Brain microvascular endothelial cell (primary cell): Measurements from ENCODE around the gene SLIT2.

ENCODE experiments used
- DNase-seq: peaks from one replicate; pipeline ENCODE4 v3.0.0-alpha.2; 2020
- H3K27ac ChIP-seq: fragments of 250-450 bp; sonication (Bioruptor Pico); 2 replicates; pipeline ENCODE4 v1.5.1; 2020; ENCODE audit warnings: mild to moderate bottlenecking, moderate library complexity
- H3K27me3 ChIP-seq: fragments of 250-450 bp; sonication (Bioruptor Pico); replicated peaks from 2 replicates; pipeline ENCODE4 v1.5.1; 2020; ENCODE audit warnings: mild to moderate bottlenecking
- H3K36me3 ChIP-seq: fragments of 250-450 bp; sonication (Bioruptor Pico); replicated peaks from 2 replicates; pipeline ENCODE4 v1.5.1; 2020; ENCODE audit warnings: mild to moderate bottlenecking
- H3K4me3 ChIP-seq: 2 replicates; pipeline ENCODE4 v1.5.1; 2011; ENCODE audit warnings: low read depth, mild to moderate bottlenecking, control low read depth, low read length, moderate library complexity
- CTCF ChIP-seq: IDR thresholded peaks from 2 replicates; pipeline ENCODE4 v1.5.1; 2011; ENCODE audit warnings: low read depth, mild to moderate bottlenecking, moderate library complexity, low read length, control low read depth, inconsistent platforms; ENCODE audit errors: missing control alignments
- in situ Hi-C: cut with HindIII; loops from 2 replicates; pipeline ENCODE4 v1.10.0; 2017; ENCODE audit warnings: low sequenced_read_pairs, low pct_ligation_motif_present

Gene SLIT2

GRCh38 chr4:20256381-20256881, 4.7 kb downstream of the SLIT2 start:
- no peak for DNase-seq
- Histone ChIP-seq H3K4me3 (no peak overlapping the region), H3K27me3 (no peaks in the 10 kb centered on the region), H3K36me3 (no peaks in the 10 kb centered on the region), H3K27ac (peak overlapping the region; percentile 36)
- in situ Hi-C loops = no loop called here
- TF ChIP-seq CTCF = no peak

- Histone ChIP-seq H3K4me3 (no peak overlapping the region), H3K27me3 (no peaks in the 10 kb centered on the region), H3K27ac (no peak overlapping the region), H3K36me3 (no peaks in the 10 kb centered on the region)
- in situ Hi-C loops = no loop called here
- no peak for DNase-seq
- no peak for TF ChIP-seq CTCF
These were observed 8.0 kb downstream of the SLIT2 start for GRCh38 chr4:20259707-20260106.

- no peak for TF ChIP-seq CTCF
- Histone ChIP-seq H3K27me3 (no peaks in the 10 kb centered on the region), H3K4me3 (no peak overlapping the region), H3K36me3 (no peaks in the 10 kb centered on the region), H3K27ac (no peak overlapping the region)
- no peak for DNase-seq
- in situ Hi-C loops = no loop called here
These were observed 9.1 kb downstream of the SLIT2 start for GRCh38 chr4:20260821-20261220.

- DNase-seq = no peak
- no peaks in the 10 kb centered on the region for H3K27me3 ChIP-seq
- in situ Hi-C loops = no loop called here
- H3K36me3 ChIP-seq = no peaks in the 10 kb centered on the region
- TF ChIP-seq CTCF = no peak
- H3K4me3 ChIP-seq = no peak overlapping the region
- no peak overlapping the region for H3K27ac ChIP-seq
These were observed 10.5 kb downstream of the SLIT2 start for GRCh38 chr4:20262221-20262620.

GRCh38 chr4:20264688-20265087, 13.0 kb downstream of the SLIT2 start:
- in situ Hi-C loops = no loop called here
- H3K27me3 ChIP-seq = no peaks in the 10 kb centered on the region
- H3K4me3 ChIP-seq = no peak overlapping the region
- no peak overlapping the region for H3K27ac ChIP-seq
- no peak for TF ChIP-seq CTCF
- H3K36me3 ChIP-seq = no peaks in the 10 kb centered on the region
- no peak for DNase-seq

- no peak overlapping the region for H3K27ac ChIP-seq
These were observed 14.0 kb downstream of the SLIT2 start for GRCh38 chr4:20265726-20266125.

More at GRCh38 chr4:20265726-20266125, 14.0 kb downstream of the SLIT2 start:
- no peak for TF ChIP-seq CTCF
- in situ Hi-C loops = no loop called here
- Histone ChIP-seq H3K36me3 (no peaks in the 10 kb centered on the region), H3K4me3 (no peak overlapping the region), H3K27me3 (no peaks in the 10 kb centered on the region)
- no peak for DNase-seq
